Activated CD4-positive, alpha-beta T cell treated with anti-CD3 and anti-CD28 coated beads for 48 hours (primary cell): Measurements from ENCODE around the gene MYPOP.
A peak's percentile ranks its signal among the peaks of the same experiment; 100 is the strongest.
"Not testable (repeated sequence)": the region's sequence is repeated elsewhere in the genome, so short reads cannot be mapped to it uniquely, and the experiment has no call there.

Experiments used
- DNase-seq: peaks from one replicate; pipeline ENCODE4 v3.0.0-alpha.2; 2020

The MYPOP gene

GRCh38 chr19:45882652-45883585 is 19.5 kb downstream of the MYPOP start:
- DNase-seq: peak; percentile 90

GRCh38 chr19:45881909-45882528 is 20.4 kb downstream of the MYPOP start:
- no peak for DNase-seq

GRCh38 chr19:45881082-45881908 is 21.1 kb downstream of the MYPOP start:
- DNase-seq: no peak

- DNase-seq: no peak
These were observed 22.4 kb downstream of the MYPOP start for GRCh38 chr19:45879971-45880370.

- DNase-seq: no peak
These were observed 23.4 kb downstream of the MYPOP start for GRCh38 chr19:45879055-45879454.

- peak; percentile 56 for DNase-seq
These were observed 24.2 kb downstream of the MYPOP start for GRCh38 chr19:45878043-45878794.

GRCh38 chr19:45876411-45877197 is 25.8 kb downstream of the MYPOP start:
- DNase-seq: peak; percentile 64

GRCh38 chr19:45876161-45876410 is 26.3 kb downstream of the MYPOP start:
- no peak for DNase-seq

GRCh38 chr19:45874620-45874966 is 27.8 kb downstream of the MYPOP start:
- DNase-seq: no peak

- DNase-seq: no peak
These were observed 29.1 kb downstream of the MYPOP start for GRCh38 chr19:45873219-45873772.

GRCh38 chr19:45872095-45872919 is 30.1 kb downstream of the MYPOP start:
- DNase-seq: no peak

- no peak for DNase-seq
These were observed 31.6 kb downstream of the MYPOP start for GRCh38 chr19:45870798-45871197.

GRCh38 chr19:45867241-45867640 is 35.2 kb downstream of the MYPOP start:
- DNase-seq: not testable (repeated sequence)

- no peak for DNase-seq
These were observed 35.8 kb downstream of the MYPOP start for GRCh38 chr19:45866400-45867176.

- no peak for DNase-seq
These were observed 37.0 kb downstream of the MYPOP start for GRCh38 chr19:45865269-45865948.

- DNase-seq: no peak
These were observed 37.8 kb downstream of the MYPOP start for GRCh38 chr19:45864629-45865082.

- peak; percentile 68 for DNase-seq
These were observed 38.4 kb downstream of the MYPOP start, which contains the start of gene FOXA3 for GRCh38 chr19:45863840-45864628. Gene FOXA3, plus strand, starts transcription at chr19:45864326. Its CDS starts 131 bp downstream, at chr19:45864457.

- no peak for DNase-seq
These were observed 39.0 kb downstream of the MYPOP start for GRCh38 chr19:45863335-45863839.
